ENCODE measurements around the gene IGSF11. TPM values are rescaled to one million over a fixed set of nuclear protein-coding genes. Genes with fewer than 3 reads are reported as not detected.

Gene IGSF11
- total and polyA plus RNA-seq, 5 donors from 2014 or later: not detected

GRCh38 chr3:118889691-118890090, 145.0 kb downstream of the IGSF11 start:
- Mint-ChIP-seq H3K4me3 (no peak overlapping the region), H3K27ac (no peak overlapping the region), H3K27me3 (peaks cover 24% of the 10 kb centered on the region), H3K4me1 (peaks cover 0 to 7% (median 0%) of the 10 kb centered on the region in 4 donors), H3K36me3 (no peaks in the 10 kb centered on the region), H3K9me3 (peaks cover 0 to 1% (median 0%) of the 10 kb centered on the region in 7 donors)
- no peaks in the 10 kb centered on the region for H3K36me3 ChIP-seq (ENCODE audit: control insufficient read depth, insufficient read depth, low read length)
- ATAC-seq (ENCODE audit: low read depth in 2 of 2) (no peak), DNase-seq (no peak)
- H3K4me3 ChIP-seq (ENCODE audit: low read depth, low read length): no peak overlapping the region
- no peak overlapping the region for H3K27ac ChIP-seq (ENCODE audit: insufficient read depth, low read length, poor library complexity, severe bottlenecking)
- no peaks in the 10 kb centered on the region for H3K4me1 ChIP-seq (ENCODE audit: control insufficient read depth, insufficient read depth, low read length, poor library complexity, severe bottlenecking)
- H3K27me3 ChIP-seq (ENCODE audit: control insufficient read depth, insufficient read depth, low read length): peaks cover 10% of the 10 kb centered on the region
- no peaks in the 10 kb centered on the region for H3K9me3 ChIP-seq (ENCODE audit: control insufficient read depth in 2 of 2, low read length in 2 of 2)

- DNase-seq (no peak), ATAC-seq (ENCODE audit: low read depth in 2 of 2) (no peak)
- H3K27ac ChIP-seq (ENCODE audit: insufficient read depth, low read length, poor library complexity, severe bottlenecking): no peak overlapping the region
- Mint-ChIP-seq H3K9me3 (peaks cover 0 to 1% (median 0%) of the 10 kb centered on the region in 7 donors), H3K36me3 (no peaks in the 10 kb centered on the region), H3K4me1 (peaks cover 0 to 7% (median 0%) of the 10 kb centered on the region in 4 donors), H3K27me3 (peaks cover 25% of the 10 kb centered on the region), H3K4me3 (no peak overlapping the region), H3K27ac (no peak overlapping the region)
- H3K36me3 ChIP-seq (ENCODE audit: control insufficient read depth, insufficient read depth, low read length): no peaks in the 10 kb centered on the region
- no peaks in the 10 kb centered on the region for H3K9me3 ChIP-seq (ENCODE audit: control insufficient read depth in 2 of 2, low read length in 2 of 2)
- H3K4me1 ChIP-seq (ENCODE audit: control insufficient read depth, insufficient read depth, low read length, poor library complexity, severe bottlenecking): no peaks in the 10 kb centered on the region
- H3K27me3 ChIP-seq (ENCODE audit: control insufficient read depth, insufficient read depth, low read length): peaks cover 4% of the 10 kb centered on the region
- H3K4me3 ChIP-seq (ENCODE audit: low read depth, low read length): no peak overlapping the region
Measured at GRCh38 chr3:118886708-118887107, 147.9 kb downstream of the IGSF11 start.

- Histone ChIP-seq H3K36me3 (ENCODE audit: control insufficient read depth, insufficient read depth, low read length) (no peaks in the 10 kb centered on the region), H3K9me3 (ENCODE audit: control insufficient read depth in 2 of 2, low read length in 2 of 2) (no peaks in the 10 kb centered on the region), H3K4me3 (ENCODE audit: low read depth, low read length) (no peak overlapping the region), H3K27ac (ENCODE audit: insufficient read depth, low read length, poor library complexity, severe bottlenecking) (no peak overlapping the region), H3K27me3 (ENCODE audit: control insufficient read depth, insufficient read depth, low read length) (peaks cover 2% of the 10 kb centered on the region), H3K4me1 (ENCODE audit: control insufficient read depth, insufficient read depth, low read length, poor library complexity, severe bottlenecking) (no peaks in the 10 kb centered on the region)
- H3K4me1 Mint-ChIP-seq: peaks cover 0 to 7% (median 0%) of the 10 kb centered on the region in 4 donors
- H3K9me3 Mint-ChIP-seq: peaks cover 0 to 1% (median 0%) of the 10 kb centered on the region in 7 donors
- DNase-seq (peak; percentile 39 to 70 (median 64)), ATAC-seq (ENCODE audit: low read depth in 2 of 2) (peak; percentile 64 to 80)
- H3K27me3 Mint-ChIP-seq: peaks cover 20% of the 10 kb centered on the region
- no peaks in the 10 kb centered on the region for H3K36me3 Mint-ChIP-seq
- H3K27ac Mint-ChIP-seq: no peak overlapping the region
- no peak overlapping the region for H3K4me3 Mint-ChIP-seq
Measured at GRCh38 chr3:118884748-118885206, 149.9 kb downstream of the IGSF11 start.

GRCh38 chr3:118882353-118882947, 152.2 kb downstream of the IGSF11 start:
- peak in 1 of 2 donors; percentile 50 for ATAC-seq (ENCODE audit: low read depth in 2 of 2)
- Mint-ChIP-seq H3K36me3 (no peaks in the 10 kb centered on the region), H3K4me3 (no peak overlapping the region), H3K27ac (no peak overlapping the region), H3K4me1 (peaks cover 0 to 4% (median 0%) of the 10 kb centered on the region in 4 donors), H3K9me3 (no peaks in the 10 kb centered on the region), H3K27me3 (peaks cover 17% of the 10 kb centered on the region)
- no peaks in the 10 kb centered on the region for H3K4me1 ChIP-seq (ENCODE audit: control insufficient read depth, insufficient read depth, low read length, poor library complexity, severe bottlenecking)
- no peak overlapping the region for H3K4me3 ChIP-seq (ENCODE audit: low read depth, low read length)
- peaks cover 2% of the 10 kb centered on the region for H3K27me3 ChIP-seq (ENCODE audit: control insufficient read depth, insufficient read depth, low read length)
- no peaks in the 10 kb centered on the region for H3K36me3 ChIP-seq (ENCODE audit: control insufficient read depth, insufficient read depth, low read length)
- H3K9me3 ChIP-seq (ENCODE audit: control insufficient read depth in 2 of 2, low read length in 2 of 2): no peaks in the 10 kb centered on the region
- DNase-seq: peak; percentile 45 to 69 (median 55)
- H3K27ac ChIP-seq (ENCODE audit: insufficient read depth, low read length, poor library complexity, severe bottlenecking): no peak overlapping the region

GRCh38 chr3:118868051-118868450, 166.6 kb downstream of the IGSF11 start:
- no peak overlapping the region for H3K4me3 Mint-ChIP-seq
- peaks cover 3% of the 10 kb centered on the region for H3K27me3 ChIP-seq (ENCODE audit: control insufficient read depth, insufficient read depth, low read length)
- no peak overlapping the region for H3K27ac ChIP-seq (ENCODE audit: insufficient read depth, low read length, poor library complexity, severe bottlenecking)
- H3K4me1 Mint-ChIP-seq: no peaks in the 10 kb centered on the region
- H3K9me3 ChIP-seq (ENCODE audit: control insufficient read depth in 2 of 2, low read length in 2 of 2): peaks cover 0 to 7% of the 10 kb centered on the region in 2 experiments
- ATAC-seq (ENCODE audit: low read depth in 2 of 2): no peak
- no peak overlapping the region for H3K4me3 ChIP-seq (ENCODE audit: low read depth, low read length)
- H3K4me1 ChIP-seq (ENCODE audit: control insufficient read depth, insufficient read depth, low read length, poor library complexity, severe bottlenecking): no peaks in the 10 kb centered on the region
- H3K27me3 Mint-ChIP-seq: peaks cover 6% of the 10 kb centered on the region
- DNase-seq: no peak
- H3K9me3 Mint-ChIP-seq: peaks cover 0 to 18% (median 4%) of the 10 kb centered on the region in 7 donors
- no peak overlapping the region for H3K27ac Mint-ChIP-seq
- no peaks in the 10 kb centered on the region for H3K36me3 ChIP-seq (ENCODE audit: control insufficient read depth, insufficient read depth, low read length)
- H3K36me3 Mint-ChIP-seq: no peaks in the 10 kb centered on the region

GRCh38 chr3:118863731-118864322, 170.8 kb downstream of the IGSF11 start:
- no peaks in the 10 kb centered on the region for H3K4me1 Mint-ChIP-seq
- Histone ChIP-seq H3K27ac (ENCODE audit: insufficient read depth, low read length, poor library complexity, severe bottlenecking) (no peak overlapping the region), H3K4me1 (ENCODE audit: control insufficient read depth, insufficient read depth, low read length, poor library complexity, severe bottlenecking) (no peaks in the 10 kb centered on the region), H3K36me3 (ENCODE audit: control insufficient read depth, insufficient read depth, low read length) (no peaks in the 10 kb centered on the region), H3K9me3 (ENCODE audit: control insufficient read depth in 2 of 2, low read length in 2 of 2) (no peaks in the 10 kb centered on the region), H3K4me3 (ENCODE audit: low read depth, low read length) (no peak overlapping the region), H3K27me3 (ENCODE audit: control insufficient read depth, insufficient read depth, low read length) (no peaks in the 10 kb centered on the region)
- H3K36me3 Mint-ChIP-seq: no peaks in the 10 kb centered on the region
- no peak overlapping the region for H3K4me3 Mint-ChIP-seq
- peaks cover 0 to 4% (median 0%) of the 10 kb centered on the region in 7 donors for H3K9me3 Mint-ChIP-seq
- peaks cover 5% of the 10 kb centered on the region for H3K27me3 Mint-ChIP-seq
- ATAC-seq (ENCODE audit: low read depth in 2 of 2) (peak in 1 of 2 donors; percentile 24), DNase-seq (no peak)
- peak overlapping the region in 1 of 3 donors; percentile 23 for H3K27ac Mint-ChIP-seq

- no peak for DNase-seq
- Mint-ChIP-seq H3K27ac (no peak overlapping the region), H3K4me3 (no peak overlapping the region), H3K27me3 (peaks cover 5% of the 10 kb centered on the region), H3K36me3 (no peaks in the 10 kb centered on the region), H3K9me3 (peaks cover 0 to 11% (median 6%) of the 10 kb centered on the region in 7 donors), H3K4me1 (no peaks in the 10 kb centered on the region)
- no peak for ATAC-seq (ENCODE audit: low read depth in 2 of 2)
- no peaks in the 10 kb centered on the region for H3K4me1 ChIP-seq (ENCODE audit: control insufficient read depth, insufficient read depth, low read length, poor library complexity, severe bottlenecking)
- H3K4me3 ChIP-seq (ENCODE audit: low read depth, low read length): no peak overlapping the region
- H3K9me3 ChIP-seq (ENCODE audit: control insufficient read depth in 2 of 2, low read length in 2 of 2): no peaks in the 10 kb centered on the region
- H3K27me3 ChIP-seq (ENCODE audit: control insufficient read depth, insufficient read depth, low read length): no peaks in the 10 kb centered on the region
- no peak overlapping the region for H3K27ac ChIP-seq (ENCODE audit: insufficient read depth, low read length, poor library complexity, severe bottlenecking)
- no peaks in the 10 kb centered on the region for H3K36me3 ChIP-seq (ENCODE audit: control insufficient read depth, insufficient read depth, low read length)
Measured at GRCh38 chr3:118859950-118860349, 174.7 kb downstream of the IGSF11 start.
